Measurements from ENCODE around the gene OPRD1. TPM values are rescaled to one million over a fixed set of nuclear protein-coding genes. Genes with fewer than 3 reads are reported as not detected.

Gene OPRD1
- total and polyA plus RNA-seq, 2 experiments from 2014 or later: 0.07 to 0.08 TPM

DNA sequence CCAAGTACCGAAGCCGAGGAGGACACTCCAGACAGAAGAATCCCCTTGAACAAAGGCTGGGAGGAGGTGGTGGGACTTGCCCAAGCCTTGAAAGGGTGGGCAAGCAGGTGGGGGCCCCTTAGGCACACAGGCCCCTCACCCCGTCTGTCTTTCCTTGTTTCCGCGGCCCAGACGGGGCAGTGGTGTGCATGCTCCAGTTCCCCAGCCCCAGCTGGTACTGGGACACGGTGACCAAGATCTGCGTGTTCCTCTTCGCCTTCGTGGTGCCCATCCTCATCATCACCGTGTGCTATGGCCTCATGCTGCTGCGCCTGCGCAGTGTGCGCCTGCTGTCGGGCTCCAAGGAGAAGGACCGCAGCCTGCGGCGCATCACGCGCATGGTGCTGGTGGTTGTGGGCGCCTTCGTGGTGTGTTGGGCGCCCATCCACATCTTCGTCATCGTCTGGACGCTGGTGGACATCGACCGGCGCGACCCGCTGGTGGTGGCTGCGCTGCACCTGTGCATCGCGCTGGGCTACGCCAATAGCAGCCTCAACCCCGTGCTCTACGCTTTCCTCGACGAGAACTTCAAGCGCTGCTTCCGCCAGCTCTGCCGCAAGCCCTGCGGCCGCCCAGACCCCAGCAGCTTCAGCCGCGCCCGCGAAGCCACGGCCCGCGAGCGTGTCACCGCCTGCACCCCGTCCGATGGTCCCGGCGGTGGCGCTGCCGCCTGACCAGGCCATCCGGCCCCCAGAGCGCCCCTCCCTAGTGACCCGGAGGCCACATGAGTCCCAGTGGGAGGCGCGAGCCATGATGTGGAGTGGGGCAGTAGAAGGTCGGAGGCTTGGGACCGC lies 50.8 kb downstream of the OPRD1 start:
- WGBS (ENCODE audit: low lambda C conversion rate, missing lambda C conversion rate): 97% methylated on average over 65 of the region's 66 CpGs
- no peak overlapping the region for H3K4me3 ChIP-seq
- H3K79me2 ChIP-seq: no peaks in the 10 kb centered on the region
- H3K4me1 ChIP-seq (ENCODE audit: insufficient read depth): peaks cover 7% of the 10 kb centered on the region
- H3K4me2 ChIP-seq: no peak overlapping the region
- no peaks in the 10 kb centered on the region for H4K20me1 ChIP-seq (ENCODE audit: insufficient read depth, poor library complexity, severe bottlenecking)
- H3K27me3 ChIP-seq: no peaks in the 10 kb centered on the region
- H3K27ac ChIP-seq: no peak overlapping the region
- no peaks in the 10 kb centered on the region for H3K36me3 ChIP-seq (replicated peaks; ENCODE audit: insufficient read depth, low read depth)
- DNase-seq (ENCODE audit: low spot score): no peak
- H3K9me2 ChIP-seq (replicated peaks; ENCODE audit: insufficient read depth): no peaks in the 10 kb centered on the region
- no peak overlapping the region for H2AFZ ChIP-seq
- TF ChIP-seq, protein P1, sequence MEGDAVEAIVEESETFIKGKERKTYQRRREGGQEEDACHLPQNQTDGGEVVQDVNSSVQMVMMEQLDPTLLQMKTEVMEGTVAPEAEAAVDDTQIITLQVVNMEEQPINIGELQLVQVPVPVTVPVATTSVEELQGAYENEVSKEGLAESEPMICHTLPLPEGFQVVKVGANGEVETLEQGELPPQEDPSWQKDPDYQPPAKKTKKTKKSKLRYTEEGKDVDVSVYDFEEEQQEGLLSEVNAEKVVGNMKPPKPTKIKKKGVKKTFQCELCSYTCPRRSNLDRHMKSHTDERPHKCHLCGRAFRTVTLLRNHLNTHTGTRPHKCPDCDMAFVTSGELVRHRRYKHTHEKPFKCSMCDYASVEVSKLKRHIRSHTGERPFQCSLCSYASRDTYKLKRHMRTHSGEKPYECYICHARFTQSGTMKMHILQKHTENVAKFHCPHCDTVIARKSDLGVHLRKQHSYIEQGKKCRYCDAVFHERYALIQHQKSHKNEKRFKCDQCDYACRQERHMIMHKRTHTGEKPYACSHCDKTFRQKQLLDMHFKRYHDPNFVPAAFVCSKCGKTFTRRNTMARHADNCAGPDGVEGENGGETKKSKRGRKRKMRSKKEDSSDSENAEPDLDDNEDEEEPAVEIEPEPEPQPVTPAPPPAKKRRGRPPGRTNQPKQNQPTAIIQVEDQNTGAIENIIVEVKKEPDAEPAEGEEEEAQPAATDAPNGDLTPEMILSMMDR (IDR thresholded peaks at IDR 0.05; ENCODE audit: poor library complexity): no peak
- TF ChIP-seq EZH2phosphoT487 (IDR thresholded peaks at IDR 0.05; ENCODE audit: low read depth, severe bottlenecking, unreplicated experiment) (no peak), EZH2 (IDR thresholded peaks at IDR 0.05; ENCODE audit: borderline replicate concordance) (no peak)
- H3K9me3 ChIP-seq (ENCODE audit: low read depth): no peaks in the 10 kb centered on the region

- peaks cover 7% of the 10 kb centered on the region for H3K4me1 ChIP-seq (ENCODE audit: insufficient read depth)
- DNase-seq (ENCODE audit: low spot score): no peak
- no peaks in the 10 kb centered on the region for H3K9me3 ChIP-seq (ENCODE audit: low read depth)
- no peaks in the 10 kb centered on the region for H3K79me2 ChIP-seq
- H2AFZ ChIP-seq: no peak overlapping the region
- WGBS (ENCODE audit: low lambda C conversion rate, missing lambda C conversion rate): 73% methylated on average over 6 of the region's 6 CpGs
- no peak overlapping the region for H3K4me2 ChIP-seq
- no peak overlapping the region for H3K4me3 ChIP-seq
- H4K20me1 ChIP-seq (ENCODE audit: insufficient read depth, poor library complexity, severe bottlenecking): no peaks in the 10 kb centered on the region
- no peaks in the 10 kb centered on the region for H3K36me3 ChIP-seq (replicated peaks; ENCODE audit: insufficient read depth, low read depth)
- no peaks in the 10 kb centered on the region for H3K9me2 ChIP-seq (replicated peaks; ENCODE audit: insufficient read depth)
- H3K27me3 ChIP-seq: no peaks in the 10 kb centered on the region
- H3K27ac ChIP-seq: no peak overlapping the region
- TF ChIP-seq EZH2phosphoT487 (IDR thresholded peaks at IDR 0.05; ENCODE audit: low read depth, severe bottlenecking, unreplicated experiment) (no peak), EZH2 (IDR thresholded peaks at IDR 0.05; ENCODE audit: borderline replicate concordance) (no peak)
- TF ChIP-seq, protein P1 (IDR thresholded peaks at IDR 0.05; ENCODE audit: poor library complexity): no peak
Observed at GRCh38 chr1:28864695-28865094, 52.7 kb downstream of the OPRD1 start.

- 85% methylated on average over 10 of the region's 10 CpGs for WGBS (ENCODE audit: low lambda C conversion rate, missing lambda C conversion rate)
- Histone ChIP-seq H2AFZ (no peak overlapping the region), H3K9me2 (replicated peaks; ENCODE audit: insufficient read depth) (no peaks in the 10 kb centered on the region)
Observed at GRCh38 chr1:28865997-28866650, 54.2 kb downstream of the OPRD1 start.

More at GRCh38 chr1:28865997-28866650, 54.2 kb downstream of the OPRD1 start:
- no peak overlapping the region for H3K27ac ChIP-seq
- DNase-seq (ENCODE audit: low spot score): no peak
- TF ChIP-seq EZH2phosphoT487 (IDR thresholded peaks at IDR 0.05; ENCODE audit: low read depth, severe bottlenecking, unreplicated experiment) (no peak), EZH2 (IDR thresholded peaks at IDR 0.05; ENCODE audit: borderline replicate concordance) (no peak)
- TF ChIP-seq, protein P1 (IDR thresholded peaks at IDR 0.05; ENCODE audit: poor library complexity): no peak
- no peaks in the 10 kb centered on the region for H3K79me2 ChIP-seq
- no peak overlapping the region for H3K4me3 ChIP-seq
- no peaks in the 10 kb centered on the region for H4K20me1 ChIP-seq (ENCODE audit: insufficient read depth, poor library complexity, severe bottlenecking)
- no peaks in the 10 kb centered on the region for H3K36me3 ChIP-seq (replicated peaks; ENCODE audit: insufficient read depth, low read depth)
- H3K9me3 ChIP-seq (ENCODE audit: low read depth): no peaks in the 10 kb centered on the region
- peaks cover 4% of the 10 kb centered on the region for H3K4me1 ChIP-seq (ENCODE audit: insufficient read depth)
- no peaks in the 10 kb centered on the region for H3K27me3 ChIP-seq
- H3K4me2 ChIP-seq: no peak overlapping the region
